HepG2 (cell line): ENCODE data around the gene ATP9A. TPM values are rescaled to one million over a fixed set of nuclear protein-coding genes. Genes with fewer than 3 reads are reported as not detected.

Experiments used
- HNF4G ChIP-seq, 2 experiments: sonication (generic) in 1 of 2; formaldehyde crosslinking in 1 of 2; IDR thresholded peaks; 2 replicates each; pipeline versions ENCODE4 v1.4.0 to v1.6.1; 2011 to 2020; ENCODE audit warnings: borderline replicate concordance in 2 of 2, low read depth in 2 of 2, mild to moderate bottlenecking in 2 of 2, low read length in 1 of 2, missing genetic modification reagents in 1 of 2, moderate library complexity in 1 of 2
- HOXA3 ChIP-seq: sonication (generic); formaldehyde crosslinking; IDR thresholded peaks from 2 replicates; pipeline ENCODE4 v1.5.0; 2020; ENCODE audit warnings: missing genetic modification reagents
- JARID2 ChIP-seq: sonication (generic); formaldehyde crosslinking; IDR thresholded peaks from 2 replicates; pipeline ENCODE4 v1.8.1; 2023; ENCODE audit warnings: missing genetic modification reagents, inconsistent platforms; ENCODE audit not compliant: insufficient replicate concordance
- MLXIP ChIP-seq: sonication (generic); formaldehyde crosslinking; IDR thresholded peaks from 2 replicates; pipeline ENCODE4 v1.9.0; 2021; ENCODE audit warnings: missing genetic modification reagents, borderline replicate concordance
- MTA3 ChIP-seq: sonication (generic); formaldehyde crosslinking; IDR thresholded peaks from 2 replicates; pipeline ENCODE4 v1.4.0; 2020; ENCODE audit warnings: missing genetic modification reagents
- NCOR1 ChIP-seq: fragments of 200-600 bp; sonication (generic); IDR thresholded peaks from 2 replicates; pipeline ENCODE4 v1.7.0; 2017; ENCODE audit warnings: antibody characterized with exemption, low read length, borderline replicate concordance
- NR2C2 ChIP-seq: sonication (generic); formaldehyde crosslinking; IDR thresholded peaks from 2 replicates; pipeline ENCODE4 v1.4.0; 2020; ENCODE audit warnings: missing genetic modification reagents, mild to moderate bottlenecking, moderate library complexity, borderline replicate concordance
- ONECUT2 ChIP-seq: sonication (generic); formaldehyde crosslinking; IDR thresholded peaks from 2 replicates; pipeline ENCODE4 v1.4.0; 2020; ENCODE audit warnings: missing genetic modification reagents
- RNF2 ChIP-seq: fragments of 450-650 bp; conservative IDR thresholded peaks from 2 replicates; pipeline ENCODE4 v1.6.1; 2016; ENCODE audit warnings: low read depth
- TOE1 ChIP-seq: sonication (generic); formaldehyde crosslinking; IDR thresholded peaks from 2 replicates; pipeline ENCODE4 v1.4.0; 2020; ENCODE audit warnings: mild to moderate bottlenecking, missing genetic modification reagents
- USF2 ChIP-seq, 2 experiments: sonication (generic) in 1 of 2; formaldehyde crosslinking in 1 of 2; IDR thresholded peaks; 2 replicates each; pipeline versions ENCODE4 v1.5.1 to v1.6.1; 2011 to 2020; ENCODE audit warnings: borderline replicate concordance in 1 of 2, low read depth in 1 of 2, low read length in 1 of 2, mild to moderate bottlenecking in 1 of 2, missing genetic modification reagents in 1 of 2, moderate library complexity in 1 of 2
- ZBTB43 ChIP-seq: sonication (generic); formaldehyde crosslinking; conservative IDR thresholded peaks from 2 replicates; pipeline ENCODE4 v1.4.0; 2020; ENCODE audit warnings: missing genetic modification reagents
- ZFP1 ChIP-seq: IDR thresholded peaks from 2 replicates; pipeline ENCODE4 v1.6.1; 2016
- ZNF138 ChIP-seq: sonication (generic); formaldehyde crosslinking; IDR thresholded peaks from 2 replicates; pipeline ENCODE4 v1.5.0; 2020; ENCODE audit warnings: mild to moderate bottlenecking, low read depth, missing genetic modification reagents
- ZNF33A ChIP-seq: sonication (generic); formaldehyde crosslinking; IDR thresholded peaks from 2 replicates; pipeline ENCODE4 v1.5.1; 2020; ENCODE audit warnings: missing genetic modification reagents, mild to moderate bottlenecking, moderate library complexity, borderline replicate concordance
- ZNF556 ChIP-seq: sonication (generic); formaldehyde crosslinking; IDR thresholded peaks from 2 replicates; pipeline ENCODE4 v1.4.0; 2020; ENCODE audit warnings: mild to moderate bottlenecking, missing genetic modification reagents, borderline replicate concordance
- ZNF563 ChIP-seq: sonication (generic); formaldehyde crosslinking; IDR thresholded peaks from 2 replicates; pipeline ENCODE4 v1.8.0; 2022; ENCODE audit warnings: mild to moderate bottlenecking, moderate library complexity, missing genetic modification reagents
- ZNF570 ChIP-seq: sonication (generic); formaldehyde crosslinking; IDR thresholded peaks from 2 replicates; pipeline ENCODE4 v1.4.0; 2020; ENCODE audit warnings: mild to moderate bottlenecking, missing genetic modification reagents, borderline replicate concordance
- polyA plus RNA-seq, 8 experiments: library from polyadenylated mRNA; depleted of rRNA in 3 of 8; stranded (reverse) in 7 of 8; unstranded in 1 of 8; fragments of >200 nt; fragmentation: Illumina TruSeq in 4 of 8; extraction: Trizol in 4 of 8; gene quantifications; 2 replicates each; pipeline versions ENCODE4 v1.2.1 to v1.2.3, GENCODE V29; 2011 to 2016; ENCODE audit warnings: low read depth in 4 of 8, missing spikeins in 1 of 8, mixed read lengths in 1 of 8; ENCODE audit not compliant: insufficient read depth in 1 of 8
- total RNA-seq, 5 experiments: library from RNA; depleted of rRNA; stranded (reverse); fragments of >200 nt; fragmentation: Illumina TruSeq; extraction: Trizol; gene quantifications; 2 replicates each; pipeline ENCODE4 v1.2.3, GENCODE V29; 2016; ENCODE audit warnings: low read depth in 1 of 5

Gene ATP9A
- total and polyA plus RNA-seq, 2 of the 13 experiments (the other 11 are each of a cell fraction or from before 2014, with no cell fraction given), result 11.8 to 18.5 TPM

GRCh38 chr20:51815383-51816076 is 47.3 kb upstream of the ATP9A start (continued):
- TF ChIP-seq USF2 (IDR thresholded peaks at IDR 0.05; ENCODE audit: low read depth, low read length) (no peak), USF2 (CRISPR knock-in tag; IDR thresholded peaks at IDR 0.05; ENCODE audit: borderline replicate concordance) (no peak), MTA3 (no peak), ZNF33A (no peak), ZFP1 (CRISPR knock-in tag) (no peak; the same call in 1 of the 2 replicates), MLXIP (CRISPR knock-in tag) (no peak), RNF2 (no peak), NCOR1 (no peak), ONECUT2 (CRISPR knock-in tag) (no peak), ZNF138 (CRISPR knock-in tag) (no peak), TOE1 (CRISPR knock-in tag) (no peak), ZBTB43 (CRISPR knock-in tag) (no peak), ZNF570 (no peak), JARID2 (CRISPR knock-in tag) (no peak), HOXA3 (CRISPR knock-in tag) (no peak), HNF4G (IDR thresholded peaks at IDR 0.05; ENCODE audit: borderline replicate concordance, low read depth, low read length) (no peak), HNF4G (CRISPR knock-in tag; IDR thresholded peaks at IDR 0.05; ENCODE audit: borderline replicate concordance, low read depth) (0 out of 2 replicates have a peak, but pooled peaks have one; percentile 34), ZNF556 (peak; percentile 76; the same call in 1 of the 2 replicates), ZNF563 (no peak), NR2C2 (no peak)
